Psoas muscle (tissue), 8 donors: Measurements from ENCODE around the gene FOCAD. TPM values are rescaled to one million over a fixed set of nuclear protein-coding genes. Genes with fewer than 3 reads are reported as not detected.
"Not testable (repeated sequence)": the region's sequence is repeated elsewhere in the genome, so short reads cannot be mapped to it uniquely, and the experiment has no call there.

ENCODE experiments used
- ATAC-seq, 4 donors: fragments of 200-7000 bp; cut with Tn5 transposase; one replicate each; pipeline ENCODE4 v1.9.1; 2020; ENCODE audit warnings: moderate library complexity in 3 of 4, mild to moderate bottlenecking in 2 of 4
- DNase-seq, 2 donors: peaks; one replicate each; pipeline ENCODE4 v3.0.0-alpha.2; 2020
- H3K27ac ChIP-seq: fragments of 200-600 bp; one replicate; pipeline ENCODE4 v1.8.0; 2022
- H3K27me3 ChIP-seq, 3 donors: fragments of 200-600 bp in 1 of 3; one replicate each; pipeline versions ENCODE4 v1.6.1 to v1.8.0; 2013 to 2022; ENCODE audit warnings: low read length in 2 of 3, mild to moderate bottlenecking in 2 of 3, moderate library complexity in 1 of 3; ENCODE audit not compliant: insufficient read depth in 3 of 3
- H3K36me3 ChIP-seq, 2 donors: fragments of 200-600 bp in 1 of 2; one replicate each; pipeline versions ENCODE4 v1.6.1 to v1.8.0; 2013 to 2022; ENCODE audit warnings: low read depth in 1 of 2, mild to moderate bottlenecking in 1 of 2, moderate library complexity in 1 of 2; ENCODE audit not compliant: insufficient read depth in 1 of 2
- H3K4me1 ChIP-seq: fragments of 200-600 bp; one replicate; pipeline ENCODE4 v1.8.0; 2022
- H3K4me3 ChIP-seq: fragments of 200-600 bp; one replicate; pipeline ENCODE4 v1.8.0; 2022; ENCODE audit warnings: mild to moderate bottlenecking
- H3K9me3 ChIP-seq: fragments of 200-600 bp; one replicate; pipeline ENCODE4 v1.8.0; 2022
- CTCF ChIP-seq: fragments of 200-600 bp; IDR thresholded peaks from one replicate; pipeline ENCODE4 v1.8.0; 2022; ENCODE audit warnings: antibody characterized with exemption
- WGBS, 3 donors: extraction: QIAGEN DNeasy Blood & Tissue Kit; methylation state at CpG; one replicate each; pipeline versions ENCODE4 v1.1.6 to v1.1.7; 2013; 5-methylcytosine and 5-hydroxymethylcytosine counted together
- intact Hi-C, 2 donors: fragments of 100-400 bp; cut with DNase I; formaldehyde crosslinking; loops; one replicate each; pipeline versions ENCODE4 v1.11.0 to v1.14.2; 2022
- polyA plus RNA-seq, 3 donors: library from polyadenylated mRNA; stranded (reverse); fragments of 200-250 nt; gene quantifications; one replicate each; pipeline ENCODE4 v1.2.3, GENCODE V29; 2013
- total RNA-seq, 4 donors: library from RNA; stranded (reverse); fragmentation: NEBNext Ultra II Directional in 2 of 4; extraction: Animal tissue kit (Norgen Biotek cat#: 25700) in 2 of 4; gene quantifications; one replicate each; pipeline versions ENCODE4 v1.2.1 to v1.2.4, GENCODE V29; 2021 to 2023
- donor health status: healthy with polysubstance abuse.
- donor health status: DM: no; HTN: no; CAD: no; lungs with moderate emphysema.
- donor health status: Bipolar disorder and iron deficiency.
- donor health status: healthy.
- donor health status: DM: yes; HTN: yes; CAD: no.
- donor health status: DM: no; HTN: no; CAD: no.
- donor health status: DM: no; HTN: no; CAD: no.
- donor health status: DM: yes; HTN: yes; CAD: no.

The FOCAD gene
- total and polyA plus RNA-seq, 7 donors, result 5.8 to 24.8 (median 12.1) TPM

GRCh38 chr9:20662156-20662555 lies 21.9 kb upstream of the FOCAD start:
- no peak for DNase-seq
- no peaks in the 10 kb centered on the region for H3K36me3 ChIP-seq
- TF ChIP-seq CTCF, result no peak
- no peak for ATAC-seq
- intact Hi-C loops, result no loop called here
- 32 to 40% (median 36%) methylated on average over 3 of the region's 3 CpGs for WGBS, 3 donors
- H3K4me3 ChIP-seq, result no peak overlapping the region
- H3K9me3 ChIP-seq, result no peaks in the 10 kb centered on the region
- H3K27me3 ChIP-seq, result no peaks in the 10 kb centered on the region
- no peaks in the 10 kb centered on the region for H3K4me1 ChIP-seq
- no peak overlapping the region for H3K27ac ChIP-seq

DNA sequence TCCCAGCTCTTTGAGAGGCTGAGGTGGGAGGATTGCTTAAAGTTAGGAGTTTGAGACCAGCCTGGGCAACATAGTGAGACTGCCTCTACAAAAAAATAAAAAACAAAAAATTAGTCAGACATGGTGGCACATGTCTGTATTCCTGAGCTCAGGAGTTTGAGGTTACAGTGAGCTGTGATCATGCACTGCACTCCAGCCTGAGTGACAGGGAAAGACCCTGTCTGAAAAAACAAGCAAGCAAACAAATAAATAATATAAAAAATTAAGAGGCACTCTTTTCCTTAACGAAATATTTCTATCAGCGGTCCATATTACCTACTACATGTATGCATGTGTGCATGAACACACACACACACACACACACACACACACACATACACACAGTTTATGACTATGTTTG lies 20.9 kb upstream of the FOCAD start:
- no peaks in the 10 kb centered on the region for H3K9me3 ChIP-seq
- WGBS, 3 donors, result 97 to 100% (median 100%) methylated on average over 2 of the region's 2 CpGs
- no peak for DNase-seq
- TF ChIP-seq CTCF, result no peak
- no peaks in the 10 kb centered on the region for H3K36me3 ChIP-seq
- no peak for ATAC-seq
- H3K4me3 ChIP-seq, result no peak overlapping the region
- intact Hi-C loops, result no loop called here
- H3K4me1 ChIP-seq, result no peaks in the 10 kb centered on the region
- no peaks in the 10 kb centered on the region for H3K27me3 ChIP-seq
- no peak overlapping the region for H3K27ac ChIP-seq

DNA sequence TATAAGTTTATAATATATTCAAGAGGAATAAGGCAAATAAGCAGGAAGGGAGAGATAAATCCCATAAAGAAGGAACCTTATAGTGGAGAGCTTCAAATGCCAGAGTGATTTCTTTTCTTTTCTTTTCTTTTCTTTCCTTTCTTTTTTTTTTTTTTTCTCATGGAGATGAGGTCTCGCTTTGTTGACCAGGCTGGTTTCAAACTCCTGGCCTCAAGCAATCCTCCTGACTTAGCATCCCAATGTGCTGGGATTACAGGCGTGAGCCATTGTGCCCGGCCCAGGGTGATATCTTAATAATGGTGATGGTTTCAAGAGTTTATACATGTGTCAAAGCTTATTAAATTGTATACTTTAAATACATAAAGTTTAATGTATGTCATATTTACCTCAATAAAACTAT lies 19.6 kb upstream of the FOCAD start:
- WGBS, 3 donors, result 90 to 96% (median 92%) methylated on average over 3 of the region's 3 CpGs
- Histone ChIP-seq H3K27me3 (no peaks in the 10 kb centered on the region), H3K36me3 (no peaks in the 10 kb centered on the region), H3K4me3 (no peak overlapping the region), H3K27ac (no peak overlapping the region), H3K4me1 (no peaks in the 10 kb centered on the region), H3K9me3 (no peaks in the 10 kb centered on the region)
- ATAC-seq (no peak), DNase-seq (no peak)
- intact Hi-C loops, result no loop called here
- no peak for TF ChIP-seq CTCF

DNA sequence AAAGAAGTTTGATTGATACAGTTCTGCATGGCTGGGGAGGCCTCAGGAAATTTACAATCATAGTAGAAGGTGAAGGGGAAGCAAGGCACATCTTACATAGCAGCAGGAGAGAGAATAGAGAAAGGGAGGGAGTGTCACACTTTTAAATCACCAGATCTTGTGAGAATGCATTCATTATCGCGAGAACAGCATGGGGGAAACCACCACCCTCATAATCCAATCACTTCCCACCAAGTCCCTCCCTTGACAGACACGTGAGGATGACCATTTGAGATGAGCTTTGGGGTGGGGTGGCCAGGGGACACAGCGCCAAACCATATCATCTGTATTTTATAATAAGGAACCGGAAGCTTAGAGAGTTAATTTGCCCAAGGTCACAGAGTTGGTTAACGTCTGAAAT lies 13.7 kb upstream of the FOCAD start:
- Histone ChIP-seq H3K27ac (no peak overlapping the region), H3K4me3 (no peak overlapping the region), H3K9me3 (no peaks in the 10 kb centered on the region), H3K27me3 (no peaks in the 10 kb centered on the region), H3K4me1 (no peaks in the 10 kb centered on the region), H3K36me3 (no peaks in the 10 kb centered on the region)
- intact Hi-C loops, result loop anchor here in 1 of 2 donors (10.0 kb wide), 1 partner anchor 64 kb away; no protein-coding TSS in a partner anchor
- TF ChIP-seq CTCF, result no peak
- DNase-seq, result no peak
- 70 to 79% (median 75%) methylated on average over 6 of the region's 6 CpGs for WGBS, 3 donors
- ATAC-seq, result no peak

- ATAC-seq (no peak), DNase-seq (no peak)
- no peak overlapping the region for H3K4me3 ChIP-seq
- no peak for TF ChIP-seq CTCF
- H3K27me3 ChIP-seq, result no peaks in the 10 kb centered on the region
- H3K4me1 ChIP-seq, result no peaks in the 10 kb centered on the region
- 73 to 93% (median 92%) methylated on average over 4 of the region's 4 CpGs for WGBS, 3 donors
- H3K36me3 ChIP-seq, result no peaks in the 10 kb centered on the region
- peaks cover 2% of the 10 kb centered on the region for H3K9me3 ChIP-seq
- H3K27ac ChIP-seq, result no peak overlapping the region
- intact Hi-C loops, result loop anchor here in 1 of 2 donors (10.0 kb wide), 1 partner anchor 63 kb away; no protein-coding TSS in a partner anchor
These were observed 12.4 kb upstream of the FOCAD start for GRCh38 chr9:20671635-20672034.

- not testable (repeated sequence) for ATAC-seq, H3K4me1 ChIP-seq, H3K4me3 ChIP-seq, H3K27me3 ChIP-seq, H3K27ac ChIP-seq, H3K36me3 ChIP-seq, DNase-seq, H3K9me3 ChIP-seq
- intact Hi-C loops, result loop anchor here in 1 of 2 donors (10.0 kb wide), 1 partner anchor 61 kb away; no protein-coding TSS in a partner anchor
- WGBS, 3 donors, result 96 to 97% (median 96%) methylated on average over 10 of the region's 10 CpGs
These were observed 10.5 kb upstream of the FOCAD start for GRCh38 chr9:20673537-20673936.
